HepG2 (cell line): ENCODE results near the gene TBL2. TPM values are rescaled to one million over a fixed set of nuclear protein-coding genes. Genes with fewer than 3 reads are reported as not detected.

Experiments used
- AGO2 ChIP-seq: fragments of 200-400 bp; formaldehyde crosslinking; optimal IDR thresholded peaks from 2 replicates; pipeline ENCODE3; 2017; ENCODE audit warnings: mild to moderate bottlenecking, low read depth, low read length, moderate library complexity
- ARHGAP35 ChIP-seq: sonication (generic); formaldehyde crosslinking; IDR thresholded peaks from 2 replicates; pipeline ENCODE4 v1.9.0; 2022; ENCODE audit warnings: mild to moderate bottlenecking, inconsistent platforms, moderate library complexity, missing genetic modification reagents, borderline replicate concordance
- CHD2 ChIP-seq: IDR thresholded peaks from 2 replicates; pipeline ENCODE4 v1.6.1; 2011; ENCODE audit warnings: low read depth, low read length, improper control_type of control experiment
- ETV6 ChIP-seq: sonication (generic); formaldehyde crosslinking; conservative IDR thresholded peaks from 2 replicates; pipeline ENCODE4 v1.4.0; 2020; ENCODE audit warnings: missing genetic modification reagents
- FOXA3 ChIP-seq: IDR thresholded peaks from 2 replicates; pipeline ENCODE4 v1.6.1; 2016; ENCODE audit warnings: missing genetic modification reagents, missing compliant biosample characterization
- FOXC1 ChIP-seq: sonication (generic); formaldehyde crosslinking; IDR thresholded peaks from 2 replicates; pipeline ENCODE4 v1.8.0; 2022; ENCODE audit warnings: mild to moderate bottlenecking, missing genetic modification reagents, borderline replicate concordance
- ISX ChIP-seq: sonication (generic); formaldehyde crosslinking; conservative IDR thresholded peaks from 2 replicates; pipeline ENCODE4 v1.5.0; 2020; ENCODE audit warnings: missing genetic modification reagents
- KLF6 ChIP-seq: IDR thresholded peaks from 2 replicates; pipeline ENCODE4 v1.8.0; 2016; ENCODE audit warnings: missing biosample characterization, missing genetic modification reagents
- MTF1 ChIP-seq: sonication (generic); formaldehyde crosslinking; IDR thresholded peaks from 2 replicates; pipeline ENCODE4 v1.5.0; 2020; ENCODE audit warnings: missing genetic modification reagents
- SMYD3 ChIP-seq: sonication (generic); formaldehyde crosslinking; IDR thresholded peaks from 2 replicates; pipeline ENCODE4 v1.8.1; 2023; ENCODE audit warnings: mild to moderate bottlenecking, missing genetic modification reagents
- STAG1 ChIP-seq: sonication (generic); formaldehyde crosslinking; IDR thresholded peaks from 2 replicates; pipeline ENCODE4 v1.4.0; 2020; ENCODE audit warnings: missing genetic modification reagents
- YY1 ChIP-seq: IDR thresholded peaks from 2 replicates; pipeline ENCODE4 v1.6.1; 2011; ENCODE audit warnings: low read length, low read depth, moderate library complexity, mild to moderate bottlenecking; ENCODE audit not compliant: insufficient read depth, insufficient replicate concordance
- ZBTB39 ChIP-seq: sonication (generic); formaldehyde crosslinking; IDR thresholded peaks from 2 replicates; pipeline ENCODE4 v1.5.0; 2020; ENCODE audit warnings: missing genetic modification reagents
- ZBTB49 ChIP-seq: sonication (generic); formaldehyde crosslinking; IDR thresholded peaks from 2 replicates; pipeline ENCODE4 v1.4.0; 2020; ENCODE audit warnings: missing genetic modification reagents, borderline replicate concordance
- ZFP36 ChIP-seq: fragments of 150-350 bp; IDR thresholded peaks from 2 replicates; pipeline ENCODE4 v1.6.1; 2018; ENCODE audit warnings: borderline replicate concordance, low read length, low read depth; ENCODE audit not compliant: partially characterized antibody
- ZHX2 ChIP-seq, 2 experiments: sonication (generic) in 1 of 2; formaldehyde crosslinking in 1 of 2; IDR thresholded peaks; 2 replicates each; pipeline versions ENCODE4 v1.6.1 to v1.9.0; 2014 to 2022; ENCODE audit warnings: antibody characterized with exemption in 1 of 2, borderline replicate concordance in 1 of 2, inconsistent platforms in 1 of 2, low read depth in 1 of 2, missing genetic modification reagents in 1 of 2
- ZNF367 ChIP-seq: sonication (generic); formaldehyde crosslinking; IDR thresholded peaks from 2 replicates; pipeline ENCODE4 v1.4.0; 2020; ENCODE audit warnings: missing genetic modification reagents, borderline replicate concordance
- polyA plus RNA-seq, 8 experiments: library from polyadenylated mRNA; depleted of rRNA in 3 of 8; stranded (reverse) in 7 of 8; unstranded in 1 of 8; fragments of >200 nt; fragmentation: Illumina TruSeq in 4 of 8; extraction: Trizol in 4 of 8; gene quantifications; 2 replicates each; pipeline versions ENCODE4 v1.2.1 to v1.2.3, GENCODE V29; 2011 to 2016; ENCODE audit warnings: low read depth in 4 of 8, missing spikeins in 1 of 8, mixed read lengths in 1 of 8; ENCODE audit not compliant: insufficient read depth in 1 of 8
- total RNA-seq, 5 experiments: library from RNA; depleted of rRNA; stranded (reverse); fragments of >200 nt; fragmentation: Illumina TruSeq; extraction: Trizol; gene quantifications; 2 replicates each; pipeline ENCODE4 v1.2.3, GENCODE V29; 2016; ENCODE audit warnings: low read depth in 1 of 5
- TF ChIP-seq, protein P1 (sequence below): sonication (generic); formaldehyde crosslinking; IDR thresholded peaks from 2 replicates; pipeline ENCODE4 v1.5.0; 2020; ENCODE audit warnings: missing genetic modification reagents

Gene TBL2
- total and polyA plus RNA-seq, 2 of the 13 experiments (the other 11 are each of a cell fraction or from before 2014, with no cell fraction given): 43.4 to 47.2 TPM

GRCh38 chr7:73521636-73522104 lies 56.7 kb downstream of the TBL2 start (continued):
- TF ChIP-seq CHD2 (peak; percentile 86), ETV6 (CRISPR knock-in tag) (no peak), FOXA3 (no peak), YY1 (no peak), STAG1 (CRISPR knock-in tag) (no peak), ARHGAP35 (no peak), SMYD3 (CRISPR knock-in tag) (no peak), AGO2 (peak; percentile 57), FOXC1 (0 out of 2 replicates have a peak, but pooled peaks have one; percentile 12), ZFP36 (no peak), ZHX2 (IDR thresholded peaks at IDR 0.05; ENCODE audit: low read depth) (no peak), ZHX2 (CRISPR knock-in tag; IDR thresholded peaks at IDR 0.05; ENCODE audit: borderline replicate concordance) (peak; percentile 49; the same call in 1 of the 2 replicates), ZNF367 (CRISPR knock-in tag) (no peak), KLF6 (CRISPR knock-in tag) (0 out of 2 replicates have a peak, but pooled peaks have one; percentile 11), ZBTB49 (CRISPR knock-in tag) (no peak), MTF1 (CRISPR knock-in tag) (peak; percentile 53; the same call in 1 of the 2 replicates), ISX (no peak), ZBTB39 (CRISPR knock-in tag) (no peak)
- TF ChIP-seq, protein P1, sequence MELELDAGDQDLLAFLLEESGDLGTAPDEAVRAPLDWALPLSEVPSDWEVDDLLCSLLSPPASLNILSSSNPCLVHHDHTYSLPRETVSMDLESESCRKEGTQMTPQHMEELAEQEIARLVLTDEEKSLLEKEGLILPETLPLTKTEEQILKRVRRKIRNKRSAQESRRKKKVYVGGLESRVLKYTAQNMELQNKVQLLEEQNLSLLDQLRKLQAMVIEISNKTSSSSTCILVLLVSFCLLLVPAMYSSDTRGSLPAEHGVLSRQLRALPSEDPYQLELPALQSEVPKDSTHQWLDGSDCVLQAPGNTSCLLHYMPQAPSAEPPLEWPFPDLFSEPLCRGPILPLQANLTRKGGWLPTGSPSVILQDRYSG (CRISPR knock-in tag): no peak; the same call in 1 of the 2 replicates
